Measurements from ENCODE around the gene ANKFN1.

The ANKFN1 gene, protein sequence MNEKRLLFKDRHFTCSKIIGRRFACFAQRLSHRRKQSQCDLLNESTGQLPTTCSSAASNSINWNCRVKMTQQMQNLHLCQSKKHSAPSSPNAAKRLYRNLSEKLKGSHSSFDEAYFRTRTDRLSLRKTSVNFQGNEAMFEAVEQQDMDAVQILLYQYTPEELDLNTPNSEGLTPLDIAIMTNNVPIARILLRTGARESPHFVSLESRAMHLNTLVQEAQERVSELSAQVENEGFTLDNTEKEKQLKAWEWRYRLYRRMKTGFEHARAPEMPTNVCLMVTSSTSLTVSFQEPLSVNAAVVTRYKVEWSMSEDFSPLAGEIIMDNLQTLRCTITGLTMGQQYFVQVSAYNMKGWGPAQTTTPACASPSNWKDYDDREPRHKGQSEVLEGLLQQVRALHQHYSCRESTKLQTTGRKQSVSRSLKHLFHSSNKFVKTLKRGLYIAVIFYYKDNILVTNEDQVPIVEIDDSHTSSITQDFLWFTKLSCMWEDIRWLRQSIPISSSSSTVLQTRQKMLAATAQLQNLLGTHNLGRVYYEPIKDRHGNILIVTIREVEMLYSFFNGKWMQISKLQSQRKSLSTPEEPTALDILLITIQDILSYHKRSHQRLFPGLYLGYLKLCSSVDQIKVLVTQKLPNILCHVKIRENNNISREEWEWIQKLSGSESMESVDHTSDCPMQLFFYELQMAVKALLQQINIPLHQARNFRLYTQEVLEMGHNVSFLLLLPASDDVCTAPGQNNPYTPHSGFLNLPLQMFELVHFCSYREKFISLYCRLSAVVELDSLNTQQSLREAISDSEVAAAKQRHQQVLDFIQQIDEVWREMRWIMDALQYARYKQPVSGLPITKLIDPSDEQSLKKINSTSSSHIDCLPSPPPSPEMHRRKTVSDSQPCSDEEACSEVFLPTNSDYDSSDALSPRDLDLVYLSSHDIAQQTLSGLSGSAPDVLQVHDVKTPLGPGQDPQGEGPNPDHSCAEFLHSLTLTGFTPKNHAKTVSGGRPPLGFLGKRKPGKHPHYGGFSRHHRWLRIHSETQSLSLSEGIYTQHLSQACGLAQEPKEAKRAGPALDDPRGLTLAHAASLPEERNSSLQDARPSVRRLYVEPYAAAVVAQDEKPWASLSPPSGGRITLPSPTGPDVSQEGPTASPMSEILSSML

DNA sequence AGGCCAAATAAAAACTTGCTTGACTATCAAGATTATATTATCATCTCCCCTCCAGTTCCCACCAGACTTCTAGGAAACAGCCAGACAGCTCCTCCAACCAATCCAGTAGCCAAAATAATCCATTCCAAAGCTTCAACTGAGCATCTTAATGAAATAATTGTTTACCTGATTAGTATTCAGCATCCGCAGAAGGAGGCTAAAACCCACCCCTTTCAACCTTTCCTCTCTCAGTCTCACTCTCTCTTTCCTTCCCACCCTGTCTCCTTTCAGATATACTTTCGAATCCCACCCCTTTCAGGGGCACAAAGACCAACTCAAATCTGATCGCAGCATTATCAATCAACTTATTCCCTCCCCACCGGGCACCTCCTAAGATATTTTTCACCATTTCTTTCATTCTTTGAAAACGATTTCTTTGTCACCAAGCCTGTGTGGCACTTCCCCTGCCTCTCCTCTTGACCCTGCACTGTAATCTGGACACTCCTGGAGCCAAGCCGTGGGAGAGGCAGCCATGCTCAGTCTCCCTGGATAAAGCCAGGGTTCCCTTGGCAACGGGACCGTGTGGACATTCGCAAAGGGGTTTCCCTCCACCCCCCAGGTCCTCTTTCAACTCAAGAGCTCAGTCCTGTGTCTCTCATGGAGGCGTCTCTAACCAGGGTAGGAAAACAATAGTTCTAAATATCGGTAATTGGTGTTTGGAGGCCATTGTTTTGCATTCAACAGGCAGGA, at the start of gene ANKFN1:
Gene ANKFN1, plus strand, starts transcription at position 602 of the 729 bp plus-strand sequence. CDS start 59,193 bp downstream, outside the sequence.
- no peak within 1 kb of the TSS for H3K27ac ChIP-seq
- TF ChIP-seq, protein P1, sequence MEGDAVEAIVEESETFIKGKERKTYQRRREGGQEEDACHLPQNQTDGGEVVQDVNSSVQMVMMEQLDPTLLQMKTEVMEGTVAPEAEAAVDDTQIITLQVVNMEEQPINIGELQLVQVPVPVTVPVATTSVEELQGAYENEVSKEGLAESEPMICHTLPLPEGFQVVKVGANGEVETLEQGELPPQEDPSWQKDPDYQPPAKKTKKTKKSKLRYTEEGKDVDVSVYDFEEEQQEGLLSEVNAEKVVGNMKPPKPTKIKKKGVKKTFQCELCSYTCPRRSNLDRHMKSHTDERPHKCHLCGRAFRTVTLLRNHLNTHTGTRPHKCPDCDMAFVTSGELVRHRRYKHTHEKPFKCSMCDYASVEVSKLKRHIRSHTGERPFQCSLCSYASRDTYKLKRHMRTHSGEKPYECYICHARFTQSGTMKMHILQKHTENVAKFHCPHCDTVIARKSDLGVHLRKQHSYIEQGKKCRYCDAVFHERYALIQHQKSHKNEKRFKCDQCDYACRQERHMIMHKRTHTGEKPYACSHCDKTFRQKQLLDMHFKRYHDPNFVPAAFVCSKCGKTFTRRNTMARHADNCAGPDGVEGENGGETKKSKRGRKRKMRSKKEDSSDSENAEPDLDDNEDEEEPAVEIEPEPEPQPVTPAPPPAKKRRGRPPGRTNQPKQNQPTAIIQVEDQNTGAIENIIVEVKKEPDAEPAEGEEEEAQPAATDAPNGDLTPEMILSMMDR (conservative IDR thresholded peaks at IDR 0.05; ENCODE audit: low read depth): no peak
- no peak for DNase-seq (ENCODE audit: low spot score)
- ChIA-PET POLR2A (ENCODE audit: low non-redundant PET) (no interaction called here), CTCF (interaction anchor here (0.6 kb wide), 1 partner anchor 20 kb away, joined by 3 read pairs; no protein-coding TSS in a partner anchor)

DNA sequence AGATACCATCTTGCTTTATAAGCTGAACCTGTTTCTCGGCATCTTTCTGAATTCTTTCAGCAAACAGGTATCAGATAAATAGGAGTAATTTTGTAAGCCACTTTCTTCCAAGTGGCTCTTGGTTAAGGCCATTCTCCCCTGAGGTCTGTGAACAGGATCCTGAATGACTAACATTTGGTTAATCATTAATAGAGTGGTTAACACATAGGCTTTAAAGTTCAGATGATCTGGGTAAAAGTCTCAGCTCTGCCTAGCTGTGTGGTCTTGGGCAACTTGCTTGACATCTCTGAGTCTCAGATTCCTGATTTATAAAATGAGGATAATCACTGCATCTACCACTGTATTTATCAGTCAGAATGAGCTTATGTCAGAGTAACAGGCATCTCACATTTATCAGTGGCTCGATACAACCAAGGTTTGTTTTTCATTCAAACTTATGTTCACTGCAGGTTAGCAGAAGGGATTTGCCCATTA, 44.4 kb upstream of the ANKFN1 start:
- H3K27ac ChIP-seq: no peak overlapping the region
- ChIA-PET POLR2A (ENCODE audit: low non-redundant PET) (no interaction called here), CTCF (no interaction called here)
- no peak for DNase-seq (ENCODE audit: low spot score)
- TF ChIP-seq, protein P1 (conservative IDR thresholded peaks at IDR 0.05; ENCODE audit: low read depth): no peak

DNA sequence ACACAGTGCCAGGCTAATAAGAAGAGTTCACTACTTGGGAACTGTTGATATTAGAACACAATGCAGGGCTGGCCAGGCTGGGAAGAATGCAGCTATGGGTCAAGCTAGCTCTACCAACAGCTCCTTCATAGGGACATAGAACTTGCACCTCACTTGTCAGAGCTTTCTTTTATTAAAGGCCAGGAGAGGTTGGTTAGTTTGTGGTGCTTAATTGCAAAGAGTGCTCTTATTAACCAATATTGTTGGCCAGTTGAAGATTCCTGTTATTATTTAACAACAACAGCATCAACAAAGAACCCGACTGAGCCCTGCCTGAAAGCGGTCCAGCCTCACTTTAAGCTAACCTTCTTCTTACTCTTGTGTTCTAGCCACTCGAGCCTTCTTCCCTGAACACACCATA, 43.4 kb upstream of the ANKFN1 start:
- no peak overlapping the region for H3K27ac ChIP-seq
- ChIA-PET POLR2A (ENCODE audit: low non-redundant PET) (no interaction called here), CTCF (interaction anchor here (0.6 kb wide), 1 partner anchor 254 kb away, joined by 5 read pairs; no protein-coding TSS in a partner anchor)
- DNase-seq (ENCODE audit: low spot score): no peak
- TF ChIP-seq, protein P1 (conservative IDR thresholded peaks at IDR 0.05; ENCODE audit: low read depth): no peak

DNA sequence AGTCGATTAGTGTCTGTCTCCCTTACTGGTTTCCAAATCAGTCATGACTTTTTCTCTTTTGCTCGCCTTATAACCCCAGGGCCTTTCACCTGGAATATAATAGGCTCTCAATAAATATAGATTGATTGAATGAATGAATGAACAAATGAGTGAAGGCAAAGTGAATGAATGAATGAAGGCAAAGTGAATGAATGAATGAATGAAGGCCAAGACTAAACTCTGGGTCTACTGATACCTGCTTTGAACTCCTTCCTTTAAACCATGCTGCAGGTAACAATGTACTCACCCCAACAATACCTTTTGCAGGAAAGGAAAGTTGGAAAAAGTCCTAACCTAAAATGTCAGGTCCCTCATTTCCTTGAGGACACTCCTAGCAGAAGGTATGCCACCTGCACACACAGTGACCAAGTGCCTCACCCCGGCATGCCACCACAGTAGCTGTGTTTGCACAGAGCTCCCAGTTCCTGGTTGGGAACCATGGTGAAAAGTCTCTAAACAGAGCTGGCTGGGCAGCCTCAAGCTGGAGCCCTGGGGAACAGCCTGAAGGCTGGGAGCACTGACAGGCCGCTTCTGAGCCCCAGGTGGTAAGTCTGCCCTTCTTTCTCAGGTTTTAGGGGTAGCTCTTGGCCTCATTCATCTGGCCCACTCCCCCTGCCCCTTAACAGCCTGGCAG, 42.7 kb upstream of the ANKFN1 start:
- POLR2A ChIA-PET (ENCODE audit: low non-redundant PET): no interaction called here
- CTCF ChIA-PET: interaction anchor here (0.6 kb wide), 1 partner anchor 209 kb away, joined by 3 read pairs; no protein-coding TSS in a partner anchor
- no peak overlapping the region for H3K27ac ChIP-seq
- TF ChIP-seq, protein P1 (conservative IDR thresholded peaks at IDR 0.05; ENCODE audit: low read depth): no peak
- no peak for DNase-seq (ENCODE audit: low spot score)

DNA sequence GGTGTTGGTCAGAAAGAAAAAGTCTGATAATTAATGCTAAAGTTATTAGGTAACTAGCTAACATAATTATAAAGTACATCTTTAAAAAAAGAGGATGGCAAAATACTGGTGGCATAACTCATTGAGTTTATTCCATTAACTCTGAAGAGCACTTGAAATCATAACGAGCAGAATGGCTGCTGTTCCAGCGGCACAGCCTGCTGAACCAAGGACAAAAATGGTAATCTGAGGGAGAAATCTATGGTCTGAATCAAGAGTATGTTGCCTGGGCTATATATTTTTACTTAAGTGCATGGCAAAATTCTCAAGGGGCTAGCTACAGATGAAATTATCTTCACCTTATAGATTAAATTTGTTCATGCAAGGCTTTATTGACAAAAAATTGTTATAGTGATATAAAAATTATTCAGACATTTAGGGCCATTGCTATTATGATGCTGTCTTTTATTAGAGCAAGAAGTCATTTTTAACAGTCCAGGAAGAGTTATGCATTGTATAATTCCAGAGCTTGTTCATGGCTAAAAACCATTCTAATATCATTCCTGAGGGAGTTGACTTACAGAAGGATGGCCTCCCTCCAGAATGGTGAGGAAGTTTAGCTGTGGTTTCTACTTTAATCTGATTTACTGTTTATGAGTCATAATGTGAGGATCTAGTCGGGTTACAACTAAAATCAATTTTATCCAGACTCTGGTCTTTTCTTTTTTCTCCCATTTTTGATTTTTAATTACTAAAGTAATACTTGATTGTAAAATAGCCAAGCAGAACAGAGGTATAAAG, 41.4 kb upstream of the ANKFN1 start:
- CTCF ChIA-PET: interaction anchor here (0.6 kb wide), 1 partner anchor 325 kb away, joined by 4 read pairs; no protein-coding TSS in a partner anchor
- POLR2A ChIA-PET (ENCODE audit: low non-redundant PET): no interaction called here
- TF ChIP-seq, protein P1 (conservative IDR thresholded peaks at IDR 0.05; ENCODE audit: low read depth): no peak
- no peak overlapping the region for H3K27ac ChIP-seq
- DNase-seq (ENCODE audit: low spot score): no peak

Measured in RWPE1 (cell line).